ENCODE measurements around the gene HDAC9.

Gene HDAC9

DNA sequence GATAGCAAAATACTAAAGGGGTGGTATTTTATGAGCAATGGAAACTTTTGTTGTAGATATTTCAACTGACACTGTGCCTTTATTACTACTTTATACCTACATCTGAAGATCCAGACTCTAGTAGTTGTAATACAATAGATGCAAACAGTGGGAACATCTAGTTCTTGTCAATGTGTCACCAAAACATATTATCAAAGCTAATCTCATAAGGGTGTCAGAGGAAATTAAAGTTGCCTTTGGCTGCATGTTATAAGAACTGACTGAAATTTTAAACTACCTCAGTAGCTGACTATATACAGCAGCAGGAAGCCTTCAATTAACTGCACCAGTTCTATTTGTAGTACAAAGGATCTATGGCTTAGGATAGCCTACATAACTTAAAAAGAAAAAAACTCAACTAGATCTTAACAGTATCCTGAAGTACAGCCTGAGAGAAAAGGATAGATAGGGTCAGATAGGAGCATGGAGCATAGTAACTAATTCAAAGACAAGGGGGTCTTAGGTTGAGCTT, 30.9 kb downstream of the HDAC9 start:
- no peak for DNase-seq

- DNase-seq: no peak
Observed at GRCh38 chr7:18529239-18529638, 33.7 kb downstream of the HDAC9 start.

GRCh38 chr7:18530224-18531179, 35.0 kb downstream of the HDAC9 start:
- DNase-seq: no peak

- DNase-seq: no peak
Observed at GRCh38 chr7:18531539-18531938, 36.0 kb downstream of the HDAC9 start.

DNA sequence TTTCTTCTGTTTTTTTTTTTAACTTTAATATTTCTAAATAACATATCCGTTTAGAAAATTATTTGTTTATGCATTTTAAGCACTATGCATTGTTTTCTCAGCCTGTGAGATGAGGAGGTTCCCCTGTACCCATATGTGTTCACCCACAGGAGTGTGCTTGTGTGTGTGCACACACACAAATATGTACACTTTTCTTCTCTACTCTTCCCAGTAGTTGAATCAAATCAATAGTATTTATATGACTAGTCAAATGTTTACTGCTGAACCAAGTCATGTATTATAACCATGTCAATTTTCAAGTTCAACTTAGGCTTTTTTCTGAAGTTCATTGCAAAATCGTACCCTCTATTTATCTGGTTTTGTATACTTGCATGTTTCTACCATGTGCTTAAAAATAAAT, 37.3 kb downstream of the HDAC9 start:
- no peak for DNase-seq

- no peak for DNase-seq
Observed at GRCh38 chr7:18534481-18534880, 38.9 kb downstream of the HDAC9 start.

DNA sequence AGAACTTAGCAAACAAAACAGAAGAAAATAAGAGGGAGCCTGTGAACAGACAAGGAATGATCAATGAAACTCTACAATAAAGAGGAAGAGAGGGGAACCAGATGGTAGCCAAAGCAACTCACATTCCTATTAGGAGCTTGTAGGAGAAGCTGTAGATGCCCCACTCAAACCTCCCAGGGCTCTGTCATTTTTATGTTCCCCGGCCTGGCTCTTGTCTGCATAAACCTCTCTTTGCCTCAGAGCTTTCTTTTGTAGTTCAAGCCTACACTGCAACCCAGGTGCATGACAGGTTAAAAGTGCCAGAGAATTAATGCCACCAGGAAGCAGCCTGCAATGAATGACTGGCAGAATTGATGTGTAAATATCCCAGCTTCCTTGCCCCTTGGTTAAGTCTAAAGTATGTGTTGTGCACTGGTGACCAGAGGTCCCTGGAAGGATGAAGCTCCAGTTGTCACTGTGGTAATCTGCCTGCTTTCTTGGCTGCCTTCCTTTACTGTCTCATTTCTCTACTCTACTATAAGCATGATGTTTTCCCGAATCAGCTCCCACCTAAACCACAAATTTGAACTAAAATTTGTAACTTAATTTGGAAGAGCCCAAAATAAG, 40.4 kb downstream of the HDAC9 start:
- DNase-seq: no peak

GRCh38 chr7:18536486-18536885, 40.9 kb downstream of the HDAC9 start:
- DNase-seq: no peak

GRCh38 chr7:18538554-18539250, 43.2 kb downstream of the HDAC9 start:
- no peak for DNase-seq

- DNase-seq: no peak
Observed at GRCh38 chr7:18540396-18540795, 44.8 kb downstream of the HDAC9 start.

GRCh38 chr7:18541181-18541870, 45.8 kb downstream of the HDAC9 start:
- peak in 1 of 2 experiments; percentile 14 for DNase-seq

GRCh38 chr7:18541871-18542212, 46.3 kb downstream of the HDAC9 start:
- no peak for DNase-seq

- DNase-seq: no peak
Observed at GRCh38 chr7:18546576-18546975, 51.0 kb downstream of the HDAC9 start.

DNA sequence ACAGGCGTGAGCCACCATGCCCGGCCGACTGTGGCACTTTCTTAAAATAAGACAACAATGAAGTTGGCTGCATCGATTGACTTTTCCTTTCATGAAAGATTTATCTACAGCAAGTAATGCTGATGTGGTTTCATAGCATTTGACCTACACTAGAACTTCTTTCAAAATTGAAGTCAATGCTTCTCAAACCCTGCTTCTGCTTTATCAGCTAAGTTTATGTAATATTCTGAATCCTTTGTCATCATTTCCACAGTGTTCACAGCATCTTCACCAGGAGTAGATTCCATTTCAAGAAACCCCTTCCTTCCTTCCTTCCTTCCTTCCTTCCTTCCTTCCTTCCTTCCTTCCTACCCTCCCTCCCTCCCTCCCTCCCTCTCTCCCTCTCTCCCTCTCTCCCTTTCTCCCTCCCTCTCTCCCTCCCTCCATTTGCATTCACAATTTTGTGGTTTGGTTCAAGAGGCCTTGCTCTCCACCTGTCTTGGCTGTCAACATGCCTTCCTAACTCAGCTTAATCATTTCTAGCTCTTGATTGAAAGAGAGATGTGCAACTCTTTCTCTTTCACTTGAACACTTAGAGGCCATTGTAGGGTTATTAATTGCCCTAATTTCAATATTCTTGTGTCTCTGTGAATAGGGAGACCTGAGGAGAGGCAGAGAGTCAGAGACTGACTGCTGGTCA, 52.1 kb downstream of the HDAC9 start:
- no peak for DNase-seq

DNA sequence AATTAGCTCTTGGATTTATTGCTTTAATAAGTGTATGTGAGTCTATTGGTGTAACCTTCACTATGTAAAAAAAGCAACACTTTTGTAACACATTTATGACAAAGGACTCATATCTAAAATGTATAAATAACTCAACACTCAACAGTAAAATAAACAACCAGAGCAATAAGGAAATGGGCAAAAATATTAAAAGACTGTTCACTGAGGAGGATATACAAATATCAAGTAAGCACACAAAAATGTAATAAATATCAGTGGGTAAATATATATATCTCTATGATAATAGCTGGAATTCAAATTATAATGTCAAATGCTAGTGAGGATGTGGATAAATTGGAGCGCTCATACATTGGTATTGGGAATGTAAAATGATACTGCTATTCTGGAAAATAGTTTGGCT, 53.0 kb downstream of the HDAC9 start:
- DNase-seq: no peak

- DNase-seq: no peak
Observed at GRCh38 chr7:18550574-18550973, 55.0 kb downstream of the HDAC9 start.

DNA sequence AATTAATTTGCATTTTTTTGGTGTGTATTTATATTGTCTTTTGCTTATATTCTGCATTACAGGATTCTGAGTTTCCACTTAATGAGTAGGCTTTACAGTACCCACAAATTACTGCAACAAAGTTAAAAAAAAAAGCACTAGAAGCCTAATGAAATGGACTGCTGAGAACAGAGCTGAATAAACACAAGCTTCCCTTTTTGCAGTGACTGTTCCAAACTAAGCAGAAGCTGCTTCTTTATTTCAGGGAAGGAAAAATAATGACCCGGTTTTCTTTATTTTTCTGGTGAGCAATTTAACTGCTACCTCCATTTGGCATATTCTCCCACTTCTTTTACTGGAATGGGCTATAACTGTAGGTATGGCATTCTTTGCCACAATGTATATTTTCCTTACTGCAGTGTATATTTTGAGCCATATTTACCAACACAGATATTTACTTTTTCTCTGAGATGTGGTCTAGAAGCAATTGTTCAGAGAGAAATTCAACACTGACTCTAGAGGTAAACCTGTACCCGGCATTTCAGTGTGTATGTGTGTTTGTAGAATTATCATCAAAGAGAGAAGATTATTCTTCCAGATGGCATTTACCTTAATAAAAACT, 56.9 kb downstream of the HDAC9 start:
- peak in 1 of 2 experiments; percentile 37 for DNase-seq

GRCh38 chr7:18552943-18553604, 57.5 kb downstream of the HDAC9 start:
- DNase-seq: no peak

DNA sequence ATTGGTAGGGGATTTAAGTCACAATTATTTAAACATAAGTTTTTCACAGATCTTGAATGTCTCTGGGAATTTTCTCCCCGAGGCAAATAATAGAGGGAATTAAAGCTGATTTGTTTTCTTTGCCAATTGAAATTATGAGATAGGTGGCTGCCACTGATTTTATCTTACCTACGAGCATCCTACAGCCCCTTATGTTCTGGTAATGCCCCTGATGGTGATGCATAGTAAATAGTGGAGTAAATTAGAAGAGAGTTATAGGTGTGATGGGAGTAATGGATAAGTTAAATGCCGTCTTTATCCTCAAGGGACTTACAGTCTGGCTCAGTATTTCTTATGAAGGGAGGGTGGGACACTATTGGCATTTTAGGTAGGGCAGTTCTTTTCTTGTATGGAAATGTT, 58.1 kb downstream of the HDAC9 start:
- DNase-seq: no peak

DNA sequence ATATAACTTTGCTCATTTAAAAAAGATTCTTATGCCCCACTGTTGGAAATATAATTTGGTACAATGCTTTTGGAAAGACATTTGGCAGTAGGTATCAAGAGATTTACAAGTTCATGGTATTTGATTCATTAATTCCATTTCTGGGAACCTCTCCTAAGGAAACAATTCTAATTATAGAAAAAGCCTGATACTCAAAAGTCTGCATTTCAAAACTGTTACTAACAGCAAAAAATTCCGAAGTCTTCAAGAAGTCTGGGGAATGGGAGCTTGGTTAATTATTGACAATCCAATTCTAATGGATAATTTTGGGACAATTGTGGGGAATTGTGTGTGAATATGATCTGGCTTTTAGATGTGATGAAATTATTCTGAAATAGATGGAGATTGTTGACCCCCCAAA, 59.6 kb downstream of the HDAC9 start:
- DNase-seq: no peak

- DNase-seq: no peak
Observed at GRCh38 chr7:18555968-18556367, 60.4 kb downstream of the HDAC9 start.

Data from cerebellar nuclear complex (tissue), 1 donor.